ENCODE measurements around the gene MSLN.

MSLN gene

GRCh38 chr16:813916-814412 lies 53.4 kb downstream of the MSLN start:
- DNase-seq: no peak

DNA sequence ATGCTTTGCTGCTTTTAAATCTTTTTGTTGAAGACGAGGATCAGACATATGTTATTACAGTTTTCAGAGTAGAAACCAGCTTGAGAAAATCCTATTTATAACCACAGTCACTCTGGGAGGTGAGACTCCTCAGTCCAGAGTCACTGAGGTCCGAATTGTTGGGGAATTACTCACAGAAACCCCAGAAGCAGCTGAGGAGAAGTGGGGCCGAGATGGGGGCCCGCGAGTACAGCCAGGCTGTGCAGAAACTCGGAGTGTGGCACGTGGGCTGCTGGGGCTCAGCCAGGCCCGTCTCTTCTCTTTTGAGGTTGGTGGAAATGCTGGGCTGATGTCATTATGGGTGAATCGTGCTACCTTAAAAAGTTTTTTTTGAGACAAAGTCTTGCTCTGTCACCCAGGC lies 54.4 kb downstream of the MSLN start:
- no peak for DNase-seq

- no peak for DNase-seq
These were observed 55.3 kb downstream of the MSLN start for GRCh38 chr16:815861-816260.

- DNase-seq: no peak
These were observed 56.7 kb downstream of the MSLN start for GRCh38 chr16:817001-817906.

DNA sequence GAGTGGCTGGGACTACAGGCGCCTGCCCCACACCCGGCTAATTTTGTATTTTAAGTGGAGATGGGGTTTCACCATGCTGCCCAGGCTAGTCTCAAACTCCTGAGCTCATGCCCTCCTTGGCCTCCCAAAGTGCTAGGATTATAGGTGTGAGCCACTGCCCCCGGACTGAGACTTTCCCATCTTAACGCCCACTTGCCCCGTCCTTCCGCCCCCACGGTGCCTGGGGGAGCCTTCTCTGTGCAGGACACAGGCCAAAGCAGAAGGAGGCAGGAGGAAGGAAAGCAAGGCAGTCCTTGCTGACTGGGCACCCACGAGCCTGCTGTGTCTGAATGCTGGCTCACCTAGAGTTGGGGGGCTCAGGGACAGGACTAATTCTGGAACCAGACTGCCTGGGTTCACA lies 57.6 kb downstream of the MSLN start:
- no peak for DNase-seq

All from suppressor macrophage treated with lipopolysaccharide for 1 hour (primary cell).